SK-N-SH (cell line): ENCODE results near the gene LRP10. TPM values are rescaled to one million over a fixed set of nuclear protein-coding genes. Genes with fewer than 3 reads are reported as not detected.

Experiments
- CTCF ChIA-PET: fragments of 300-600, 350-600 bp; formaldehyde crosslinking; extraction: SDS; loops from one replicate; lab custom pipeline; 2021; lab: Yijun Ruan, JAX
- POLR2A ChIA-PET: fragments of 350-600 bp; sonication (Branson Sonifier 250); formaldehyde crosslinking; extraction: SDS; loops from one replicate; lab custom pipeline; 2020; ENCODE audit warnings: antibody characterized with exemption, inconsistent platforms; lab: Yijun Ruan, JAX
- DNase-seq: peaks from one replicate; pipeline ENCODE4 v3.0.0; 2012
- H2AFZ ChIP-seq: fragments of 200-600 bp; sonication (generic); 2 replicates; pipeline ENCODE4 v1.8.1; 2016; ENCODE audit warnings: antibody characterized with exemption, mild to moderate bottlenecking, low read depth
- H3F3A ChIP-seq: fragments of 200-600 bp; sonication (generic); replicated peaks from 2 replicates; pipeline ENCODE3; 2016; ENCODE audit warnings: antibody characterized with exemption, mild to moderate bottlenecking; ENCODE audit not compliant: insufficient read depth
- H3K27ac ChIP-seq, 2 experiments: fragments of 200-500 bp in 1 of 2; fragments of 200-600 bp in 1 of 2; sonication (Bioruptor generic) in 1 of 2; sonication (generic), shearing (Covaris generic) in 1 of 2; 2 replicates each; pipeline versions ENCODE4 v1.5.1 to v1.6.1; 2014 to 2016; ENCODE audit warnings: low read depth in 2 of 2, inconsistent platforms in 1 of 2, low read length in 1 of 2, mild to moderate bottlenecking in 1 of 2, mixed read lengths in 1 of 2
- H3K27me3 ChIP-seq: fragments of 200-600 bp; sonication (generic), shearing (Covaris generic); 2 replicates; pipeline ENCODE4 v1.6.1; 2016; ENCODE audit warnings: mixed run types; ENCODE audit not compliant: insufficient read depth
- H3K36me3 ChIP-seq, 2 experiments: fragments of 200-500 bp in 1 of 2; fragments of 200-600 bp in 1 of 2; sonication (Bioruptor generic) in 1 of 2; sonication (generic) in 1 of 2; replicated peaks in 1 of 2; 2 replicates each; pipeline versions ENCODE3 to v1.5.1; 2014 to 2016; ENCODE audit warnings: low read length in 1 of 2, mild to moderate bottlenecking in 1 of 2; ENCODE audit not compliant: insufficient read depth in 2 of 2, control insufficient read depth in 1 of 2
- H3K4me1 ChIP-seq, 2 experiments: fragments of 200-500 bp in 1 of 2; fragments of 200-600 bp in 1 of 2; sonication (Bioruptor generic) in 1 of 2; sonication (generic), shearing (Covaris generic) in 1 of 2; 2 replicates each; pipeline versions ENCODE4 v1.5.1 to v1.6.1; 2014 to 2016; ENCODE audit warnings: low read depth in 1 of 2, low read length in 1 of 2, mixed run types in 1 of 2; ENCODE audit not compliant: insufficient read depth in 2 of 2, control insufficient read depth in 1 of 2
- H3K4me2 ChIP-seq: fragments of 200-600 bp; sonication (generic), shearing (Covaris generic); 2 replicates; pipeline ENCODE4 v1.6.1; 2017; ENCODE audit warnings: mixed run types
- H3K4me3 ChIP-seq, 2 experiments: fragments of 200-500 bp in 1 of 2; fragments of 200-600 bp in 1 of 2; sonication (Bioruptor generic) in 1 of 2; sonication (generic), shearing (Covaris generic) in 1 of 2; 2 replicates each; pipeline versions ENCODE4 v1.5.1 to v1.8.1; 2014 to 2016; ENCODE audit warnings: low read depth in 2 of 2, inconsistent platforms in 1 of 2, low read length in 1 of 2, mild to moderate bottlenecking in 1 of 2, mixed read lengths in 1 of 2, moderate library complexity in 1 of 2
- H3K79me2 ChIP-seq: fragments of 200-600 bp; sonication (generic); 2 replicates; pipeline ENCODE4 v1.8.1; 2017; ENCODE audit warnings: mild to moderate bottlenecking; ENCODE audit not compliant: insufficient read depth
- H3K9ac ChIP-seq: fragments of 200-600 bp; sonication (generic); 2 replicates; pipeline ENCODE4 v1.6.1; 2017; ENCODE audit warnings: mixed run types
- H3K9me2 ChIP-seq: fragments of 200-600 bp; sonication (generic); 2 replicates; pipeline ENCODE4 v1.6.1; 2017; ENCODE audit warnings: mixed run types
- H3K9me3 ChIP-seq: fragments of 200-600 bp; sonication (generic); 2 replicates; pipeline ENCODE4 v1.6.1; 2017; ENCODE audit warnings: mixed run types, mild to moderate bottlenecking, moderate library complexity
- H4K20me1 ChIP-seq: fragments of 200-600 bp; sonication (generic); 2 replicates; pipeline ENCODE4 v1.6.1; 2017; ENCODE audit warnings: mild to moderate bottlenecking, mixed run types; ENCODE audit not compliant: insufficient read depth
- CHD2 ChIP-seq: fragments of 150-350 bp; IDR thresholded peaks from 2 replicates; pipeline ENCODE4 v1.6.1; 2018; ENCODE audit warnings: low read length; ENCODE audit not compliant: partially characterized antibody
- EP300 ChIP-seq, 2 experiments: IDR thresholded peaks; 2 replicates each; pipeline versions ENCODE4 v1.4.0 to v1.6.1; 2012; ENCODE audit warnings: borderline replicate concordance in 1 of 2, low read depth in 1 of 2, low read length in 1 of 2
- FOXM1 ChIP-seq: IDR thresholded peaks from 2 replicates; pipeline ENCODE4 v1.4.0; 2012; ENCODE audit warnings: low read depth, mild to moderate bottlenecking
- NRF1 ChIP-seq: IDR thresholded peaks from 2 replicates; pipeline ENCODE4 v1.6.1; 2012; ENCODE audit warnings: low read depth, mild to moderate bottlenecking, low read length
- PBX3 ChIP-seq: IDR thresholded peaks from 2 replicates; pipeline ENCODE4; 2012
- POLR2AphosphoS5 ChIP-seq: IDR thresholded peaks from 2 replicates; pipeline ENCODE4 v1.6.1; 2012; ENCODE audit warnings: low read depth, low read length
- RXRA ChIP-seq: IDR thresholded peaks from 2 replicates; pipeline ENCODE4 v1.4.0; 2012; ENCODE audit warnings: low read depth, mild to moderate bottlenecking, borderline replicate concordance
- SMC3 ChIP-seq: IDR thresholded peaks from 2 replicates; pipeline ENCODE4 v1.6.1; 2012; ENCODE audit warnings: low read depth, low read length, improper control_type of control experiment
- TEAD4 ChIP-seq: IDR thresholded peaks from 2 replicates; pipeline ENCODE4 v1.4.0; 2012; ENCODE audit warnings: mild to moderate bottlenecking, borderline replicate concordance; ENCODE audit not compliant: insufficient read depth
- USF1 ChIP-seq: IDR thresholded peaks from 2 replicates; pipeline ENCODE4 v1.4.0; 2012; ENCODE audit warnings: low read depth, borderline replicate concordance
- ZBTB33 ChIP-seq: IDR thresholded peaks from 2 replicates; pipeline ENCODE4 v1.4.0; 2012; ENCODE audit warnings: low read depth, borderline replicate concordance
- WGBS: methylation state at CpG from one replicate; pipeline ENCODE4 v1.1.6; 2017; ENCODE audit warnings: low lambda C conversion rate; 5-methylcytosine and 5-hydroxymethylcytosine counted together
- polyA plus RNA-seq, 3 experiments: library from polyadenylated mRNA; depleted of rRNA; stranded (reverse); fragments of >200 nt; gene quantifications; 2 replicates each; pipeline ENCODE4 v1.2.3, GENCODE V29; 2012
- TF ChIP-seq, protein P1 (sequence below): fragments of 200-600 bp; sonication (generic); IDR thresholded peaks from 2 replicates; pipeline ENCODE4 v1.6.1; 2017; ENCODE audit warnings: antibody characterized with exemption, mild to moderate bottlenecking, moderate library complexity

The LRP10 gene
- polyA plus RNA-seq, 1 of the 3 experiments (the other 2 are of a cell fraction) = 117 TPM

GRCh38 chr14:22888662-22889061 is 17.1 kb downstream of the LRP10 start (continued):
- TF ChIP-seq FOXM1 (no peak), USF1 (no peak), PBX3 (no peak), TEAD4 (no peak), EP300 (IDR thresholded peaks at IDR 0.05; ENCODE audit: borderline replicate concordance in 1 of 2, low read depth in 1 of 2, low read length in 1 of 2) (no peak)

- Histone ChIP-seq H3K27me3 (no peaks in the 10 kb centered on the region), H3K9ac (no peak overlapping the region), H3F3A (no peaks in the 10 kb centered on the region), H3K9me3 (no peaks in the 10 kb centered on the region), H3K9me2 (no peaks in the 10 kb centered on the region), H3K4me2 (no peak overlapping the region), H3K36me3 (no peaks in the 10 kb centered on the region), H2AFZ (no peak overlapping the region), H3K4me3 (no peak overlapping the region), H3K79me2 (peaks cover 6% of the 10 kb centered on the region; the same call in 1 of the 2 replicates), H4K20me1 (no peaks in the 10 kb centered on the region), H3K27ac (no peak overlapping the region), H3K4me1 (peaks cover 8 to 19% of the 10 kb centered on the region in 2 experiments; a peak in 2 of 4 replicates)
- CTCF ChIA-PET = interaction anchor here (1.6 to 13.0 kb wide), 4 partner anchors 11 to 68 kb away, joined by 4 to 96 read pairs (median 14); no protein-coding TSS in a partner anchor
- no peak for DNase-seq
- 70% methylated on average over 1 of the region's 1 CpG for WGBS
- TF ChIP-seq EP300 (IDR thresholded peaks at IDR 0.05; ENCODE audit: borderline replicate concordance in 1 of 2, low read depth in 1 of 2, low read length in 1 of 2) (no peak), POLR2AphosphoS5 (no peak), RXRA (no peak)
- TF ChIP-seq, protein P1, sequence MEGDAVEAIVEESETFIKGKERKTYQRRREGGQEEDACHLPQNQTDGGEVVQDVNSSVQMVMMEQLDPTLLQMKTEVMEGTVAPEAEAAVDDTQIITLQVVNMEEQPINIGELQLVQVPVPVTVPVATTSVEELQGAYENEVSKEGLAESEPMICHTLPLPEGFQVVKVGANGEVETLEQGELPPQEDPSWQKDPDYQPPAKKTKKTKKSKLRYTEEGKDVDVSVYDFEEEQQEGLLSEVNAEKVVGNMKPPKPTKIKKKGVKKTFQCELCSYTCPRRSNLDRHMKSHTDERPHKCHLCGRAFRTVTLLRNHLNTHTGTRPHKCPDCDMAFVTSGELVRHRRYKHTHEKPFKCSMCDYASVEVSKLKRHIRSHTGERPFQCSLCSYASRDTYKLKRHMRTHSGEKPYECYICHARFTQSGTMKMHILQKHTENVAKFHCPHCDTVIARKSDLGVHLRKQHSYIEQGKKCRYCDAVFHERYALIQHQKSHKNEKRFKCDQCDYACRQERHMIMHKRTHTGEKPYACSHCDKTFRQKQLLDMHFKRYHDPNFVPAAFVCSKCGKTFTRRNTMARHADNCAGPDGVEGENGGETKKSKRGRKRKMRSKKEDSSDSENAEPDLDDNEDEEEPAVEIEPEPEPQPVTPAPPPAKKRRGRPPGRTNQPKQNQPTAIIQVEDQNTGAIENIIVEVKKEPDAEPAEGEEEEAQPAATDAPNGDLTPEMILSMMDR = no peak
- POLR2A ChIA-PET = no interaction called here
These were observed 18.9 kb downstream of the LRP10 start for GRCh38 chr14:22890416-22890815.

DNA sequence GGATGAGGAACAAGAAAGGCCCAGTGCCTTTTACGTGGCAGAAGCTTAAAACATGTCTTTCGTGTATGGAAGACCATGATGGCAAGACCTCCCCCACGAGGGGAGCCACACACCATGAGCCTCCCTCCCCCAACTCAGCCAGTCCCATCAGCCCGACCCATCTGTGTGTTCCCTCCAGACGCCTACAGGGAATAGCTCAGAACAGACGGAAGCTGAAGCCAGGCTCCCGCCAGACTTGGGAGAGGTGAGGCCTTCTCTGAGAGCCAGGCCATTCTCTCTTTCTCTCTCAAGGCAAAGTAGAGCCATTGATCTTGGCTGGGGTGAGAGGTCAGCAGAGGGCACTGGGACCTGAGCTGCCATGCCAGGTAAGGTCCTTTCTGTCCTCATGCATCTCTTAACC is 20.9 kb downstream of the LRP10 start:
- H3K4me1 ChIP-seq = peaks cover 8 to 9% of the 10 kb centered on the region in 2 experiments; a peak in 2 of 4 replicates
- H3K79me2 ChIP-seq = peaks cover 6% of the 10 kb centered on the region; the same call in 1 of the 2 replicates
- DNase-seq = no peak
- H3K9ac ChIP-seq = no peak overlapping the region
- H3K27me3 ChIP-seq = no peaks in the 10 kb centered on the region
- H3K36me3 ChIP-seq = no peaks in the 10 kb centered on the region
- H2AFZ ChIP-seq = no peak overlapping the region
- H4K20me1 ChIP-seq = no peaks in the 10 kb centered on the region
- H3K9me2 ChIP-seq = no peaks in the 10 kb centered on the region
- ChIA-PET CTCF (interaction anchor here (2.0 to 13.0 kb wide), 4 partner anchors 9 to 39 kb away, joined by 4 to 96 read pairs (median 12); partner anchors contain the start of genes LRP10 and REM2), POLR2A (no interaction called here)
- WGBS = 93% methylated on average over 7 of the region's 7 CpGs
- H3K4me3 ChIP-seq = no peak overlapping the region
- H3K4me2 ChIP-seq = no peak overlapping the region
- no peak overlapping the region for H3K27ac ChIP-seq
- H3F3A ChIP-seq = no peaks in the 10 kb centered on the region
- H3K9me3 ChIP-seq = no peaks in the 10 kb centered on the region
- TF ChIP-seq PBX3 = no peak
- TF ChIP-seq SMC3 = no peak
- TF ChIP-seq ZBTB33 = no peak
- TF ChIP-seq EP300 (IDR thresholded peaks at IDR 0.05; ENCODE audit: borderline replicate concordance in 1 of 2, low read depth in 1 of 2, low read length in 1 of 2) = no peak
- no peak for TF ChIP-seq CHD2
- TF ChIP-seq NRF1 = no peak
